Esophagus squamous epithelium (tissue), 5 donors: ENCODE data around the gene FCGBP. TPM values are rescaled to one million over a fixed set of nuclear protein-coding genes. Genes with fewer than 3 reads are reported as not detected.

Source experiments
- DNase-seq: peaks from one replicate; lab custom pipeline; 2025; lab: John Stamatoyannopoulos, UW
- H3K27ac ChIP-seq, 4 donors: fragments of 200-600 bp; sonication (generic); one replicate each; pipeline ENCODE4 v1.5.1; 2016 to 2019; ENCODE audit warnings: mild to moderate bottlenecking in 1 of 4
- H3K27me3 ChIP-seq, 4 donors: fragments of 200-600 bp; sonication (generic); 1 replicate in 3 of 4; 2 replicates in 1 of 4; pipeline versions ENCODE4 v1.5.1 to v1.6.0; 2017 to 2021; ENCODE audit warnings: antibody characterized with exemption in 1 of 4
- H3K36me3 ChIP-seq, 3 donors: fragments of 200-600 bp; sonication (generic); one replicate each; pipeline ENCODE4 v1.5.1; 2016 to 2019
- H3K4me1 ChIP-seq, 3 donors: fragments of 200-600 bp; sonication (generic); one replicate each; pipeline ENCODE4 v1.5.1; 2017 to 2019
- H3K4me3 ChIP-seq, 4 donors: fragments of 200-600 bp; sonication (generic); 1 replicate in 3 of 4; 2 replicates in 1 of 4; pipeline ENCODE4 v1.5.1; 2016 to 2019; ENCODE audit warnings: mild to moderate bottlenecking in 2 of 4, moderate library complexity in 1 of 4
- H3K9me3 ChIP-seq, 3 donors: fragments of 200-600 bp; sonication (generic); one replicate each; pipeline ENCODE4 v1.5.1; 2016 to 2019
- CTCF ChIP-seq, 6 experiments: fragments of 450-650 bp in 4 of 6; fragments of 200-600 bp in 2 of 6; sonication (generic) in 2 of 6; IDR thresholded peaks; one replicate each; pipeline ENCODE4 v1.5.1; 2016 to 2019; ENCODE audit warnings: antibody characterized with exemption in 6 of 6, mild to moderate bottlenecking in 4 of 6, moderate library complexity in 4 of 6
- POLR2A ChIP-seq, 4 donors: fragments of 450-650 bp; IDR thresholded peaks; one replicate each; pipeline ENCODE4 v1.6.1; 2017; ENCODE audit warnings: antibody characterized with exemption in 4 of 4, mild to moderate bottlenecking in 4 of 4, moderate library complexity in 3 of 4
- WGBS, 2 donors: methylation state at CpG; one replicate each; pipeline ENCODE4 v1.1.5; 2018; 5-methylcytosine and 5-hydroxymethylcytosine counted together
- intact Hi-C: fragments of 100-400 bp; cut with DNase I; formaldehyde crosslinking; loops from one replicate; pipeline ENCODE4 v1.15.0; 2022
- total RNA-seq, 4 donors: library from RNA; depleted of rRNA; stranded (reverse); fragments of >200 nt; gene quantifications; one replicate each; pipeline ENCODE4 v1.1.0, GENCODE V29; 2016
- donor health status: DM: yes; HTN: yes; CAD: no.

FCGBP gene
- total RNA-seq, 4 donors from 2014 or later = 5.7 to 79.9 (median 41.0) TPM

DNA sequence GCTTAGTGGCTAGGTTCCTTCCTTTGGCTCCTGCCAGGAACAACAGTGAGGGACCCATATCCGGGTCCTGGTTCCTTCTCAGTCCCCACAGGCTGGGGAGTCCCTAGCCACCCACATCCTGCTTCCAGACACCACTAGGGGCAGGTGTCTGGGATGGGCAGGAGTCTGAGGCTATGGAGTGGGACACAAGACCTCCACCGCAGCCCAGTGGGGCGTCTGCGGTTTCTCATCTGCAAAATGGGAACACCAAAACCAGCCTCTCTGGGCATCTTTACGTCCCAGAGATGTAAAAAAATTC lies 879 bp upstream of the FCGBP start:
- Histone ChIP-seq H3K36me3 (no peaks in the 10 kb centered on the region), H3K27me3 (peaks cover 0 to 19% (median 0%) of the 10 kb centered on the region in 4 donors), H3K27ac (no peak overlapping the region), H3K9me3 (peaks cover 0 to 2% (median 0%) of the 10 kb centered on the region in 3 donors), H3K4me1 (peaks cover 0 to 6% (median 0%) of the 10 kb centered on the region in 3 donors), H3K4me3 (no peak overlapping the region)
- no peak for TF ChIP-seq CTCF (IDR thresholded peaks at IDR 0.05)
- no peak for TF ChIP-seq POLR2A (IDR thresholded peaks at IDR 0.05)
- 67 to 89% methylated on average over 1 to 5 of the region's 5 CpGs for WGBS, 2 donors
- DNase-seq = no peak
- intact Hi-C loops = no loop called here

DNA sequence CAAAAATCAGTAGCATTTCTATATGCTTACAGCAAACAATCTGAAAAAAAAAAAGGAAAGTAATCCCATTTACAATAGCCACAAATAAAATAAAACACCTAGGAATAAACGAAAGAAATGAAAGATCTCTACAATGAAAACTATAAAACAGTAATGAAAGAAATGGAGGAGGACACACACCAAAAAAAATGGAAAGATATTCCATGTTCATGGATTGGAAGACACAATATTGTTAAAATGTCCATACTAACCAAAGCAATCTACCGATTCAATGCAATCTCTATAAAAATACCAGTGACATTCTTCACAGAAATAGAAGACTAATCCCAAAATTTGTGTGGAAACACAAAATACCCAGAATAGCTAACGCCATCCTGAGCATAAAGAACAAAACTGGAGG lies 4.7 kb downstream of the FCGBP start:
- no peak for TF ChIP-seq POLR2A (IDR thresholded peaks at IDR 0.05)
- TF ChIP-seq CTCF (IDR thresholded peaks at IDR 0.05) = no peak
- intact Hi-C loops = no loop called here

GRCh38 chr19:39928357-39928725 lies 6.1 kb downstream of the FCGBP start:
- Histone ChIP-seq H3K9me3 (no peaks in the 10 kb centered on the region), H3K27me3 (no peaks in the 10 kb centered on the region), H3K36me3 (no peaks in the 10 kb centered on the region), H3K27ac (no peak overlapping the region), H3K4me3 (no peak overlapping the region), H3K4me1 (no peaks in the 10 kb centered on the region)
- WGBS, 2 donors = 80 to 81% methylated on average over 3 of the region's 3 CpGs
- intact Hi-C loops = no loop called here
- no peak for DNase-seq
- TF ChIP-seq POLR2A (IDR thresholded peaks at IDR 0.05) = no peak
- TF ChIP-seq CTCF (IDR thresholded peaks at IDR 0.05) = no peak

More for the DNA sequence above, 4.7 kb downstream of the FCGBP start:
- H3K4me3 ChIP-seq = no peak overlapping the region
- DNase-seq = no peak
- H3K27me3 ChIP-seq = peaks cover 0 to 4% (median 0%) of the 10 kb centered on the region in 4 donors
- no peak overlapping the region for H3K27ac ChIP-seq
- no peaks in the 10 kb centered on the region for H3K9me3 ChIP-seq
- WGBS, 2 donors = 82 to 93% methylated on average over 3 of the region's 3 CpGs
- no peaks in the 10 kb centered on the region for H3K36me3 ChIP-seq
- no peaks in the 10 kb centered on the region for H3K4me1 ChIP-seq

DNA sequence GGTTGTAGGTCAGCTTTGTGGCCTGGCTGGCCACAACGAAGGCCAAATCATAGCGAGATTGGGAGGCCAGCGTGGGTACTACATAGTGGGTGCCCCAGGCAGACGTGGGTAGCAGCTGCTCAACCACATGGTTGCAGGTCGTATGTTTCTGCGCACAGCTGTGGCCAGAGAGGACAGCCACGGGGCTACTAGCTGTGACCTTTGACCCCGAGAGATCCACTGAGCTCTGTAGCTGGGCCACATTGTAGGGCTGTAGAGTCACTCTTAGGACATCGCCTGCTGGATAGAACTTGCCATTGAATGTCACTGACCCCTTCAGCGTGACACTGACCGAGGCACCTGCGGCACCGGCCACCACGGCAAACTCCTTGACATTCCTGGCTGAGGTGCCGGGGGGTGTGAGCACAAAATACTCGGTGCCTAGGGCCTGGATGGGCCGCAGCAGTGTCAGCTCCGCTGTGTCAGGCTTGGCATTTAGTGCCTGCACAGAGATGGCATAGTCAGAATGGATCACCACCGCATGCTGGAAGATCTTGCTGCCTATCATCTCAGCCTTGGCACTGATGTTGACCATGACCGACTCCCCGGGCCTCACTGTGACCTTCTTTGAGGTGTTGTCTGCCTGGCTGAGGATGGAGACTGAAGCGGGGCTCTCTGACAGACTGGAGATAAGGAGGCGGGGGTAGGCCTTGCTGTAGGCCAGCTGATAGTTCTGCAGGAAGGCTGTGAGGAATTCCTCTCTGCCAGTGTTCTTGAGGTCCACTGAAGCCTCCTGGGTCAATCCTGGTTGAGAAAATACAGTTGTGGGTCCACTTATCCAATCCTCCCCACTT lies 6.7 kb downstream of the FCGBP start:
- Histone ChIP-seq H3K27me3 (no peaks in the 10 kb centered on the region), H3K4me3 (no peak overlapping the region), H3K27ac (no peak overlapping the region), H3K36me3 (no peaks in the 10 kb centered on the region), H3K4me1 (no peaks in the 10 kb centered on the region), H3K9me3 (no peaks in the 10 kb centered on the region)
- intact Hi-C loops = no loop called here
- 90 to 91% methylated on average over 7 to 15 of the region's 23 CpGs for WGBS, 2 donors
- DNase-seq = no peak
- TF ChIP-seq POLR2A (IDR thresholded peaks at IDR 0.05) = no peak
- TF ChIP-seq CTCF (IDR thresholded peaks at IDR 0.05) = no peak

- Histone ChIP-seq H3K36me3 (no peaks in the 10 kb centered on the region), H3K27ac (no peak overlapping the region), H3K4me3 (no peak overlapping the region), H3K9me3 (no peaks in the 10 kb centered on the region), H3K27me3 (no peaks in the 10 kb centered on the region), H3K4me1 (no peaks in the 10 kb centered on the region)
- no peak for TF ChIP-seq CTCF (IDR thresholded peaks at IDR 0.05)
- no peak for TF ChIP-seq POLR2A (IDR thresholded peaks at IDR 0.05)
- intact Hi-C loops = no loop called here
- no peak for DNase-seq
- 86 to 93% methylated on average over 6 to 9 of the region's 11 CpGs for WGBS, 2 donors
Measured at GRCh38 chr19:39927076-39927475, 7.4 kb downstream of the FCGBP start.
